GM12865 (cell line): Measurements from ENCODE around the gene CFAP119.
"Not testable (repeated sequence)": the region's sequence is repeated elsewhere in the genome, so short reads cannot be mapped to it uniquely, and the experiment has no call there.

Experiments used
- DNase-seq: peaks from one replicate; pipeline ENCODE4 v3.0.0; 2010; ENCODE audit warnings: low read depth
- H3K4me3 ChIP-seq: 2 replicates; pipeline ENCODE4 v1.5.1; 2011; ENCODE audit warnings: mild to moderate bottlenecking, low read depth, low read length, control low read depth
- CTCF ChIP-seq: IDR thresholded peaks from 2 replicates; pipeline ENCODE4 v1.5.1; 2011; ENCODE audit warnings: low read length, control low read depth, low read depth, inconsistent platforms; ENCODE audit not compliant: insufficient read depth; ENCODE audit errors: missing control alignments

CFAP119 gene

GRCh38 chr16:30761928-30762902, at the start of gene CFAP119, which contains the start of gene RNF40:
TSS of gene CFAP119 (minus strand) at chr16:30762062. CDS start at chr16:30761748, 314 bp downstream.
TSS of gene RNF40 (plus strand) at chr16:30762322. CDS start at chr16:30762546, 224 bp downstream.
- DNase-seq, result peak; percentile 96
- no peak for TF ChIP-seq CTCF
- H3K4me3 ChIP-seq, result peak within 1 kb of the TSS; percentile 89

- not testable (repeated sequence) for H3K4me3 ChIP-seq
Measured at GRCh38 chr16:30809675-30810074, 47.8 kb upstream of the CFAP119 start.

GRCh38 chr16:30808890-30809426, 47.1 kb upstream of the CFAP119 start:
- H3K4me3 ChIP-seq, DNase-seq: not testable (repeated sequence)

More at GRCh38 chr16:30809675-30810074, 47.8 kb upstream of the CFAP119 start:
- DNase-seq, result not testable (repeated sequence)

- no peak for DNase-seq
- no peak overlapping the region for H3K4me3 ChIP-seq
- no peak for TF ChIP-seq CTCF
Measured at GRCh38 chr16:30808146-30808545, 46.3 kb upstream of the CFAP119 start.

- DNase-seq, result peak; percentile 54
- no peak for TF ChIP-seq CTCF
- peak overlapping the region; percentile 50 for H3K4me3 ChIP-seq
Measured at GRCh38 chr16:30805370-30806169, 43.7 kb upstream of the CFAP119 start.

- no peak for TF ChIP-seq CTCF
- DNase-seq, result peak; percentile 19
- peak overlapping the region; percentile 50 for H3K4me3 ChIP-seq
Measured at GRCh38 chr16:30805056-30805369, 43.2 kb upstream of the CFAP119 start.

- H3K4me3 ChIP-seq, result no peak overlapping the region
- no peak for TF ChIP-seq CTCF
- no peak for DNase-seq
Measured at GRCh38 chr16:30802936-30803335, 41.1 kb upstream of the CFAP119 start.
